Measurements from ENCODE around the gene DHRS3.

DNA sequence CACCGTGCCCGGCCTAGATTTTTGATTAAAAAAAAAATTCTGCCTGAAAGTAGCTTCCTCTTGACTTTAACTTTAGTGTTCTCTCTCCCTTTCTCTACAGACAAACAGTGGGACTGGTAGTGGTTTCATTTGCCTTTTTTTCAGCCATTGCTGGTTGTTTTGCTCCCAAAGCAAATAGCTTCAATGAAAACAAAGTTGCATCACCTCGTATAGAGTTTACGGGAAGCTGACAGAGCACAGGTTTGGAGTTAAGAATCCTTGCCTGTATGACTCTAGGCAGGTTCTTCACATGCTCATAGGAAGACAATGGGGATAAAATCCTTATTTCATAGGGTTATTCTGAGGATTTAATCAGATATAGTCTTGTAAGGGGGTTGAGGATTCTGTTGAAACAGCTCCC, 47.5 kb upstream of the DHRS3 start:
- TF ChIP-seq HCFC1 (IDR thresholded peaks at IDR 0.05; ENCODE audit: low read length) (no peak), JUNB (IDR thresholded peaks at IDR 0.05) (no peak), SIN3A (IDR thresholded peaks at IDR 0.05; ENCODE audit: low read depth, low read length) (no peak), POLR2A (IDR thresholded peaks at IDR 0.05; ENCODE audit: low read depth, low read length) (no peak), CREB1 (IDR thresholded peaks at IDR 0.05; ENCODE audit: low read depth) (no peak), RFX5 (IDR thresholded peaks at IDR 0.05; ENCODE audit: low read depth, low read length) (no peak), NR2F1 (conservative IDR thresholded peaks at IDR 0.05) (no peak), KDM1A (IDR thresholded peaks at IDR 0.05; ENCODE audit: borderline replicate concordance) (no peak), GABPA (IDR thresholded peaks at IDR 0.05; ENCODE audit: low read depth) (no peak), NR2C1 (IDR thresholded peaks at IDR 0.05) (no peak)
- TF ChIP-seq, protein P1, sequence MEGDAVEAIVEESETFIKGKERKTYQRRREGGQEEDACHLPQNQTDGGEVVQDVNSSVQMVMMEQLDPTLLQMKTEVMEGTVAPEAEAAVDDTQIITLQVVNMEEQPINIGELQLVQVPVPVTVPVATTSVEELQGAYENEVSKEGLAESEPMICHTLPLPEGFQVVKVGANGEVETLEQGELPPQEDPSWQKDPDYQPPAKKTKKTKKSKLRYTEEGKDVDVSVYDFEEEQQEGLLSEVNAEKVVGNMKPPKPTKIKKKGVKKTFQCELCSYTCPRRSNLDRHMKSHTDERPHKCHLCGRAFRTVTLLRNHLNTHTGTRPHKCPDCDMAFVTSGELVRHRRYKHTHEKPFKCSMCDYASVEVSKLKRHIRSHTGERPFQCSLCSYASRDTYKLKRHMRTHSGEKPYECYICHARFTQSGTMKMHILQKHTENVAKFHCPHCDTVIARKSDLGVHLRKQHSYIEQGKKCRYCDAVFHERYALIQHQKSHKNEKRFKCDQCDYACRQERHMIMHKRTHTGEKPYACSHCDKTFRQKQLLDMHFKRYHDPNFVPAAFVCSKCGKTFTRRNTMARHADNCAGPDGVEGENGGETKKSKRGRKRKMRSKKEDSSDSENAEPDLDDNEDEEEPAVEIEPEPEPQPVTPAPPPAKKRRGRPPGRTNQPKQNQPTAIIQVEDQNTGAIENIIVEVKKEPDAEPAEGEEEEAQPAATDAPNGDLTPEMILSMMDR (IDR thresholded peaks at IDR 0.05 in 2 of 3, conservative IDR thresholded peaks at IDR 0.05 in 1 of 3; ENCODE audit: control insufficient read depth in 2 of 3, extremely low read depth in 1 of 3, insufficient read depth in 1 of 3, low read depth in 3 of 3, low read length in 3 of 3) = no peak
- TF ChIP-seq, protein P2, sequence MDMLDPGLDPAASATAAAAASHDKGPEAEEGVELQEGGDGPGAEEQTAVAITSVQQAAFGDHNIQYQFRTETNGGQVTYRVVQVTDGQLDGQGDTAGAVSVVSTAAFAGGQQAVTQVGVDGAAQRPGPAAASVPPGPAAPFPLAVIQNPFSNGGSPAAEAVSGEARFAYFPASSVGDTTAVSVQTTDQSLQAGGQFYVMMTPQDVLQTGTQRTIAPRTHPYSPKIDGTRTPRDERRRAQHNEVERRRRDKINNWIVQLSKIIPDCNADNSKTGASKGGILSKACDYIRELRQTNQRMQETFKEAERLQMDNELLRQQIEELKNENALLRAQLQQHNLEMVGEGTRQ (IDR thresholded peaks at IDR 0.05; ENCODE audit: borderline replicate concordance, low read depth, low read length) = no peak
